Endodermal cell (in vitro differentiated cells): ENCODE measurements around the gene GPC6. TPM values are rescaled to one million over a fixed set of nuclear protein-coding genes. Genes with fewer than 3 reads are reported as not detected.

ENCODE experiments used
- DNase-seq: peaks from one replicate; pipeline ENCODE4 v3.0.0-alpha.2; 2017
- H3K27ac ChIP-seq: 2 replicates; pipeline ENCODE4 v1.5.1; 2013; ENCODE audit warnings: mild to moderate bottlenecking, low read depth, low read length, moderate library complexity
- H3K27me3 ChIP-seq: 2 replicates; pipeline ENCODE4 v1.6.1; 2013; ENCODE audit warnings: mild to moderate bottlenecking, low read length, moderate library complexity; ENCODE audit not compliant: insufficient read depth, control insufficient read depth, poor library complexity, severe bottlenecking
- H3K36me3 ChIP-seq: 2 replicates; pipeline ENCODE4 v1.7.0; 2013; ENCODE audit warnings: mild to moderate bottlenecking, low read length, moderate library complexity; ENCODE audit not compliant: control insufficient read depth, insufficient read depth
- H3K4me1 ChIP-seq: one replicate; pipeline ENCODE4 v1.7.0; 2013; ENCODE audit warnings: low read length; ENCODE audit not compliant: control insufficient read depth, insufficient read depth
- H3K4me3 ChIP-seq: 2 replicates; pipeline ENCODE4 v1.5.1; 2013; ENCODE audit warnings: mild to moderate bottlenecking, low read length, moderate library complexity
- H3K9ac ChIP-seq: 2 replicates; pipeline ENCODE4 v1.6.1; 2013; ENCODE audit warnings: mild to moderate bottlenecking, low read length, moderate library complexity; ENCODE audit not compliant: poor library complexity, severe bottlenecking; ENCODE audit errors: extremely low read depth
- H3K9me3 ChIP-seq: 2 replicates; pipeline ENCODE4 v1.6.1; 2013; ENCODE audit warnings: mild to moderate bottlenecking, low read length, moderate library complexity; ENCODE audit not compliant: control insufficient read depth
- H3K27ac Mint-ChIP-seq: 2 replicates; pipeline ENCODE4 v1.8.0; 2020; ENCODE audit warnings: mixed read lengths
- H3K27me3 Mint-ChIP-seq: 2 replicates; pipeline ENCODE4 v1.8.0; 2021; ENCODE audit warnings: mild to moderate bottlenecking, mixed read lengths; ENCODE audit not compliant: insufficient read depth
- H3K36me3 Mint-ChIP-seq: 2 replicates; pipeline ENCODE4 v1.8.0; 2020; ENCODE audit warnings: low read depth, mixed read lengths
- H3K4me1 Mint-ChIP-seq: 2 replicates; pipeline ENCODE4 v1.8.0; 2020; ENCODE audit warnings: mixed read lengths
- H3K4me3 Mint-ChIP-seq: 2 replicates; pipeline ENCODE4 v1.8.0; 2020; ENCODE audit warnings: mild to moderate bottlenecking, moderate library complexity, mixed read lengths
- H3K9me3 Mint-ChIP-seq: 2 replicates; pipeline ENCODE4 v1.8.0; 2020; ENCODE audit warnings: mild to moderate bottlenecking, mixed read lengths
- WGBS, 2 experiments: methylation state at CpG; one replicate each; pipeline versions ENCODE4 v1.1.5 to v1.1.7; 2013; ENCODE audit warnings: missing lambda C conversion rate in 2 of 2, mixed read lengths in 1 of 2; ENCODE audit not compliant: insufficient coverage in 1 of 2, insufficient read length in 1 of 2; 5-methylcytosine and 5-hydroxymethylcytosine counted together
- total RNA-seq, 2 donors: library from RNA; stranded (reverse); fragmentation: NEBNext Ultra II Directional in 1 of 2; extraction: Animal tissue kit (Norgen Biotek cat#: 25700) in 1 of 2; gene quantifications; 2 replicates in 1 of 2; 3 replicates in 1 of 2; pipeline ENCODE4 v1.2.1, GENCODE V29; 2021
- TF ChIP-seq, protein P1 (sequence below): fragments of 200-600 bp; sonication (generic); conservative IDR thresholded peaks from 2 replicates; pipeline ENCODE4 v1.5.0; 2021; ENCODE audit warnings: antibody characterized with exemption, mild to moderate bottlenecking

The GPC6 gene
- total RNA-seq, 2 donors from 2014 or later: 69.6 to 80.4 TPM

DNA sequence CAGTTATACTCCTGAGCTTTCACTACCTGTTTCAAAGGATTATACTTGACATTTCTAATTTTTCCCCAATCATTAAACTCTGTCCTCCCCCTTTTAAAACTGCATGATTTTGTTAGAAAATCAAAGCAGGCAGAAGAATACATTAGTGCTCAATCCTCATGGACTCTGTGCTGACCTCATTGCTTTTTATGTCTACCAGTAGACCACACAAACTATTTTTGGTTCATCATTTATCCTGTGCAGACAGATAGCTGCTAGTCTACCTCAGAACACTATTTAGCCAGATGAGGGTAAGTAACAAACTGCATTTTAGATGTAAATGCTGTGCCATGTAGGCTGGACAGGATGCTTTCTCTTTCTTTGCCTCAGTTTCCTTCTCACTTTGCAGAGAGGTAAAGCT is 1016.9 kb downstream of the GPC6 start:
- H3K4me1 Mint-ChIP-seq: peaks cover 7% of the 10 kb centered on the region
- peaks cover 7% of the 10 kb centered on the region for H3K36me3 Mint-ChIP-seq
- no peaks in the 10 kb centered on the region for H3K27me3 ChIP-seq
- H3K27ac Mint-ChIP-seq: no peak overlapping the region
- H3K27ac ChIP-seq: no peak overlapping the region
- no peak overlapping the region for H3K4me3 Mint-ChIP-seq
- H3K4me3 ChIP-seq: no peak overlapping the region
- DNase-seq: no peak
- TF ChIP-seq, protein P1, sequence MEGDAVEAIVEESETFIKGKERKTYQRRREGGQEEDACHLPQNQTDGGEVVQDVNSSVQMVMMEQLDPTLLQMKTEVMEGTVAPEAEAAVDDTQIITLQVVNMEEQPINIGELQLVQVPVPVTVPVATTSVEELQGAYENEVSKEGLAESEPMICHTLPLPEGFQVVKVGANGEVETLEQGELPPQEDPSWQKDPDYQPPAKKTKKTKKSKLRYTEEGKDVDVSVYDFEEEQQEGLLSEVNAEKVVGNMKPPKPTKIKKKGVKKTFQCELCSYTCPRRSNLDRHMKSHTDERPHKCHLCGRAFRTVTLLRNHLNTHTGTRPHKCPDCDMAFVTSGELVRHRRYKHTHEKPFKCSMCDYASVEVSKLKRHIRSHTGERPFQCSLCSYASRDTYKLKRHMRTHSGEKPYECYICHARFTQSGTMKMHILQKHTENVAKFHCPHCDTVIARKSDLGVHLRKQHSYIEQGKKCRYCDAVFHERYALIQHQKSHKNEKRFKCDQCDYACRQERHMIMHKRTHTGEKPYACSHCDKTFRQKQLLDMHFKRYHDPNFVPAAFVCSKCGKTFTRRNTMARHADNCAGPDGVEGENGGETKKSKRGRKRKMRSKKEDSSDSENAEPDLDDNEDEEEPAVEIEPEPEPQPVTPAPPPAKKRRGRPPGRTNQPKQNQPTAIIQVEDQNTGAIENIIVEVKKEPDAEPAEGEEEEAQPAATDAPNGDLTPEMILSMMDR: no peak
- no peaks in the 10 kb centered on the region for H3K36me3 ChIP-seq
- H3K9ac ChIP-seq: no peak overlapping the region
- H3K27me3 Mint-ChIP-seq: peaks cover 3% of the 10 kb centered on the region
- peaks cover 17% of the 10 kb centered on the region for H3K9me3 ChIP-seq
- H3K9me3 Mint-ChIP-seq: peaks cover 10% of the 10 kb centered on the region
- no peaks in the 10 kb centered on the region for H3K4me1 ChIP-seq

DNA sequence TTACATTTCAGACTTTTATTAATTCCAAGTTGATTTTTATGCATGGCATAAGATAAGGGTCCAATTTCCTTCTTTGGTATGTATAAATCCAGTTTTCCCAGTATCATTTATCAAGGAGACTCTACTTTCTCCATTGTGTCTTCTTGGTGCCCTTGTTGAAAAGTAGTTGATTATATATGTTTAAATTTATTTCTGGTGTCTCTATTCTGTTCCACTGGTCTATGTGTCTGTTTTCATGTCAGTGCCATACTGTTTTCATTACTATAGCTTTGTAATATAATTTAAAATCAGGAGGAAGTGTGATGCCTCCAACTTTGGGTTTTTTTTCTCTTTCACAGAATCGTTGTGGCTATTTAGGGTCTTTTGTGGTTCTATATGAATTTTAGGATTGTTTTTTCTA is 1019.9 kb downstream of the GPC6 start:
- Histone ChIP-seq H3K27ac (no peak overlapping the region), H3K4me3 (no peak overlapping the region), H3K9me3 (peaks cover 17% of the 10 kb centered on the region), H3K27me3 (no peaks in the 10 kb centered on the region), H3K4me1 (peaks cover 4% of the 10 kb centered on the region), H3K36me3 (no peaks in the 10 kb centered on the region), H3K9ac (no peak overlapping the region)
- 92% methylated on average over 1 of the region's 1 CpG; no CpG with 5 or more reads in 1 of the 2 experiments for WGBS, 2 experiments
- Mint-ChIP-seq H3K27ac (no peak overlapping the region), H3K9me3 (peaks cover 10% of the 10 kb centered on the region), H3K36me3 (peaks cover 7% of the 10 kb centered on the region), H3K4me3 (no peak overlapping the region), H3K4me1 (peaks cover 30% of the 10 kb centered on the region), H3K27me3 (peaks cover 3% of the 10 kb centered on the region)
- DNase-seq: no peak
- TF ChIP-seq, protein P1: no peak

DNA sequence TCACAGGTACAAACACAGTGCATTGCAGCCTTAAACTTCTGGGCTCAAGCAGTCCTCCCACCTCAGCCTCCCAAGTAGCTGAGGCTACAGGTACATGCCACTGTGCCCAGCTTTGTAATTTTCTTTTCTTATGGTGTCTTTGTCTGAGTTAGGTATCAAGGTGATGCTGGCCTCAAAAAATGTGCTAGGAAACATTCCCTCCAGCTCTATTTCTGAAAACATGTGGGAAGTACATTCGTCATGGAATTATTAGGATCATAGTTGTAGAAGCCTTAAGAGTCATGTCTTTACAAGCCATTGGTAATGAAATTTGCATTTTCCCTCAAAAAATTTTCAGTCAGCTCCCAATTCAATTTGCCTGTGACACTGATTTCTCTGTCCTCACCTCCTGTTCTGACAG is 1021.3 kb downstream of the GPC6 start:
- Histone ChIP-seq H3K9ac (no peak overlapping the region), H3K4me1 (peaks cover 4% of the 10 kb centered on the region), H3K36me3 (no peaks in the 10 kb centered on the region), H3K9me3 (peaks cover 17% of the 10 kb centered on the region), H3K4me3 (no peak overlapping the region), H3K27me3 (no peaks in the 10 kb centered on the region), H3K27ac (no peak overlapping the region)
- TF ChIP-seq, protein P1: no peak
- Mint-ChIP-seq H3K27ac (no peak overlapping the region), H3K4me3 (no peak overlapping the region), H3K4me1 (peaks cover 36% of the 10 kb centered on the region), H3K27me3 (peaks cover 3% of the 10 kb centered on the region), H3K9me3 (peaks cover 10% of the 10 kb centered on the region), H3K36me3 (peaks cover 7% of the 10 kb centered on the region)
- DNase-seq: no peak
- WGBS, 2 experiments: 90% methylated on average over 1 of the region's 1 CpG; no CpG with 5 or more reads in 1 of the 2 experiments
